Activated CD8-positive, alpha-beta T cell treated with anti-CD3 and anti-CD28 coated beads for 36 hours (primary cell): ENCODE measurements around the gene AIPL1. TPM values are rescaled to one million over a fixed set of nuclear protein-coding genes. Genes with fewer than 3 reads are reported as not detected.

Experiments
- ATAC-seq: fragments of 200-7000 bp; cut with Tn5 transposase; one replicate; pipeline ENCODE4 v1.10.0; 2021; ENCODE audit warnings: mild to moderate bottlenecking, moderate library complexity
- CTCF ChIA-PET: fragments of 350-600 bp; sonication (Branson Sonifier 250); formaldehyde crosslinking; loops from one replicate; lab custom pipeline; 2021; ENCODE audit warnings: antibody characterized with exemption; lab: Charles Lee
- POLR2A ChIA-PET: fragments of 350-600 bp; sonication (Branson Sonifier 250); formaldehyde crosslinking; loops from one replicate; lab custom pipeline; 2021; ENCODE audit warnings: antibody characterized with exemption; lab: Charles Lee
- DNase-seq: peaks from one replicate; pipeline ENCODE4 v3.0.0-alpha.2; 2020
- H3K27ac Mint-ChIP-seq: one replicate; pipeline ENCODE4 v1.8.0; 2021; ENCODE audit warnings: mild to moderate bottlenecking, mixed read lengths
- H3K27me3 Mint-ChIP-seq: one replicate; pipeline ENCODE4 v1.8.0; 2021; ENCODE audit warnings: mixed read lengths
- H3K36me3 Mint-ChIP-seq: one replicate; pipeline ENCODE4 v1.8.0; 2021; ENCODE audit warnings: low read depth, mixed read lengths
- H3K4me1 Mint-ChIP-seq: one replicate; pipeline ENCODE4 v1.8.0; 2021; ENCODE audit warnings: low read depth, mixed read lengths
- H3K4me3 Mint-ChIP-seq: one replicate; pipeline ENCODE4 v1.8.0; 2021; ENCODE audit warnings: mild to moderate bottlenecking, moderate library complexity, mixed read lengths
- H3K9me3 Mint-ChIP-seq: one replicate; pipeline ENCODE4 v1.8.0; 2021; ENCODE audit warnings: mixed read lengths
- intact Hi-C: fragments of 100-400 bp; cut with micrococcal nuclease; formaldehyde crosslinking; loops from one replicate; pipeline ENCODE4 v1.10.0; 2022
- total RNA-seq, 2 experiments: library from RNA; stranded (reverse); gene quantifications; one replicate each; pipeline ENCODE4 v1.2.3, GENCODE V29; 2021
- TF ChIP-seq, protein P1 (sequence below): fragments of 200-600 bp; IDR thresholded peaks from one replicate; pipeline ENCODE4 v1.8.0; 2022; ENCODE audit warnings: antibody characterized with exemption, mild to moderate bottlenecking

AIPL1 gene
- total RNA-seq, 2 experiments from 2014 or later, result not detected

- POLR2A ChIA-PET, result interaction anchor here (0.6 to 1.3 kb wide), 2 partner anchors 12 to 505 kb away, joined by 4 to 6 read pairs; no protein-coding TSS in a partner anchor
Observed at GRCh38 chr17:6442775-6443174, 7.9 kb upstream of the AIPL1 start.

DNA sequence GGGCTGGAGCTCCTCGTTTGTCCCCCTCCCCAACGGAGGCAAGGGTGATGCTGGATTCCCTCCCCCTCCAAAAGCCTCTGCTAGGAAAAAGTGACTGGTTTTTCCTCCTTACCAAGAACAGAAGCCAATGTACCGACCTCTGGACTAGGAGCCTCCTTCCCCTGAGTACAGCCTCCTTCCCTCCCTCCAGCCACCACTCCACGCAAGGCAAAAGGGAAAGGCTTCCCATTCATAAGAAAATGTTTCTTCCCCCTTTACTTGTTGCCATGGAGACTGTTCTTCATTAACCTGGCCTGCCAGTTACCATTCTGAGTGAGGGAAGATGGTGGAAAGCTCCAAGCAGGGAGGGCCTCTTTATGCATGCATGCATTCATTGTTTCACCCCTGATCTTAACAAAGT lies 5.0 kb upstream of the AIPL1 start:
- H3K27ac Mint-ChIP-seq, result no peak overlapping the region
- no peaks in the 10 kb centered on the region for H3K36me3 Mint-ChIP-seq
- CTCF ChIA-PET, result interaction anchor here (1.8 kb wide), 1 partner anchor 33 kb away, joined by 5 read pairs; no protein-coding TSS in a partner anchor
- intact Hi-C loops, result no loop called here
- DNase-seq (no peak), ATAC-seq (no peak)
- peaks cover 12% of the 10 kb centered on the region for H3K4me1 Mint-ChIP-seq
- H3K27me3 Mint-ChIP-seq, result peaks cover 19% of the 10 kb centered on the region
- no peaks in the 10 kb centered on the region for H3K9me3 Mint-ChIP-seq
- POLR2A ChIA-PET, result no interaction called here
- no peak overlapping the region for H3K4me3 Mint-ChIP-seq
- TF ChIP-seq, protein P1, sequence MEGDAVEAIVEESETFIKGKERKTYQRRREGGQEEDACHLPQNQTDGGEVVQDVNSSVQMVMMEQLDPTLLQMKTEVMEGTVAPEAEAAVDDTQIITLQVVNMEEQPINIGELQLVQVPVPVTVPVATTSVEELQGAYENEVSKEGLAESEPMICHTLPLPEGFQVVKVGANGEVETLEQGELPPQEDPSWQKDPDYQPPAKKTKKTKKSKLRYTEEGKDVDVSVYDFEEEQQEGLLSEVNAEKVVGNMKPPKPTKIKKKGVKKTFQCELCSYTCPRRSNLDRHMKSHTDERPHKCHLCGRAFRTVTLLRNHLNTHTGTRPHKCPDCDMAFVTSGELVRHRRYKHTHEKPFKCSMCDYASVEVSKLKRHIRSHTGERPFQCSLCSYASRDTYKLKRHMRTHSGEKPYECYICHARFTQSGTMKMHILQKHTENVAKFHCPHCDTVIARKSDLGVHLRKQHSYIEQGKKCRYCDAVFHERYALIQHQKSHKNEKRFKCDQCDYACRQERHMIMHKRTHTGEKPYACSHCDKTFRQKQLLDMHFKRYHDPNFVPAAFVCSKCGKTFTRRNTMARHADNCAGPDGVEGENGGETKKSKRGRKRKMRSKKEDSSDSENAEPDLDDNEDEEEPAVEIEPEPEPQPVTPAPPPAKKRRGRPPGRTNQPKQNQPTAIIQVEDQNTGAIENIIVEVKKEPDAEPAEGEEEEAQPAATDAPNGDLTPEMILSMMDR, result no peak

More at GRCh38 chr17:6442775-6443174, 7.9 kb upstream of the AIPL1 start:
- TF ChIP-seq, protein P1, result no peak
- Mint-ChIP-seq H3K4me1 (peaks cover 12% of the 10 kb centered on the region), H3K27me3 (peaks cover 11% of the 10 kb centered on the region), H3K27ac (no peak overlapping the region), H3K36me3 (no peaks in the 10 kb centered on the region), H3K4me3 (no peak overlapping the region), H3K9me3 (no peaks in the 10 kb centered on the region)
- ATAC-seq (no peak), DNase-seq (no peak)
- CTCF ChIA-PET, result interaction anchor here (1.2 kb wide), 1 partner anchor 30 kb away, joined by 3 read pairs; no protein-coding TSS in a partner anchor
- intact Hi-C loops, result no loop called here

DNA sequence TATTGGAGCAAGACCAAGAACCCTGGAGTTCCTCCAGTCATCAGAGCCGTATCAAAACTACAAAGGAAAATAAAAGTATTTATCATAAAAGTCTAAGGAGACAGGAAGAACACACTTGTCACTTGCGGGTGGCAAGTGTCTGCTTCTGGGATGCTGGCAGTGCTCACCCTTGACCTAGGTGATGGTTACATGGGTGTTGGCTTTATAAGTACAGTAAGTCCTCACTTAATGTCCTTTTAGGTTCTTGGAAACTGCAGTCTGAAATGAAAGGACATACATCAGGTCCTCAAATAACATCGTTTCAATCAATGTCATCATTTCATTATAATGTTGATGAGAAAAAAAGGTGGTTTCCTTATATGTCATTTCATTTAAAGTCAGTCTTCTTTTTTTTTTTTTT lies 3.0 kb upstream of the AIPL1 start:
- H3K36me3 Mint-ChIP-seq, result no peaks in the 10 kb centered on the region
- H3K27me3 Mint-ChIP-seq, result peaks cover 15% of the 10 kb centered on the region
- TF ChIP-seq, protein P1, result no peak
- intact Hi-C loops, result no loop called here
- POLR2A ChIA-PET, result no interaction called here
- CTCF ChIA-PET, result no interaction called here
- H3K4me3 Mint-ChIP-seq, result no peak overlapping the region
- H3K27ac Mint-ChIP-seq, result no peak overlapping the region
- H3K4me1 Mint-ChIP-seq, result no peaks in the 10 kb centered on the region
- H3K9me3 Mint-ChIP-seq, result no peaks in the 10 kb centered on the region
- no peak for ATAC-seq
- DNase-seq, result no peak

GRCh38 chr17:6437466-6437865 lies 2.5 kb upstream of the AIPL1 start:
- DNase-seq (no peak), ATAC-seq (no peak)
- ChIA-PET CTCF (interaction anchor here (2.6 kb wide), 1 partner anchor 845 kb away, joined by 10 read pairs; no protein-coding TSS in a partner anchor), POLR2A (no interaction called here)
- TF ChIP-seq, protein P1, result no peak
- Mint-ChIP-seq H3K36me3 (no peaks in the 10 kb centered on the region), H3K9me3 (no peaks in the 10 kb centered on the region), H3K4me3 (no peak overlapping the region), H3K27ac (no peak overlapping the region), H3K27me3 (peaks cover 15% of the 10 kb centered on the region), H3K4me1 (no peaks in the 10 kb centered on the region)
- intact Hi-C loops, result no loop called here

GRCh38 chr17:6435968-6436367 lies 1.0 kb upstream of the AIPL1 start:
- CTCF ChIA-PET, result interaction anchor here (0.6 to 2.6 kb wide), 18 partner anchors 10 to 873 kb away, joined by 3 to 21 read pairs (median 4); partner anchors contain the start of gene MED31

More at GRCh38 chr17:6435968-6436367, 1.0 kb upstream of the AIPL1 start:
- Mint-ChIP-seq H3K36me3 (peaks cover under 1% of the 10 kb centered on the region), H3K4me3 (no peak overlapping the region), H3K4me1 (no peaks in the 10 kb centered on the region), H3K27me3 (peaks cover 15% of the 10 kb centered on the region), H3K27ac (no peak overlapping the region), H3K9me3 (peaks cover 6% of the 10 kb centered on the region)
- intact Hi-C loops, result no loop called here
- TF ChIP-seq, protein P1, result peak; percentile 77
- DNase-seq (peak; percentile 70), ATAC-seq (peak; percentile 98)
- POLR2A ChIA-PET, result interaction anchor here (0.7 kb wide), 1 partner anchor 139 kb away, joined by 3 read pairs; no protein-coding TSS in a partner anchor
